PC-3 (cell line): ENCODE measurements around the gene KIF1C. TPM values are rescaled to one million over a fixed set of nuclear protein-coding genes. Genes with fewer than 3 reads are reported as not detected.

Experiments used
- ATAC-seq: fragments of 200-7000 bp; cut with Tn5 transposase; 2 replicates; pipeline ENCODE4 v1.9.1; 2020; ENCODE audit warnings: mild to moderate bottlenecking, moderate library complexity
- BruUV-seq: library from RNA; stranded (reverse); fragments of 400-500 nt; replicated peaks from 2 replicates; lab custom pipeline; 2021; lab: Mats Ljungman, UMichigan
- CTCF ChIA-PET: fragments of 300-600 bp; sonication (Branson Sonifier 250); formaldehyde crosslinking; loops from one replicate; lab custom pipeline; 2022; ENCODE audit warnings: antibody characterized with exemption; lab: Charles Lee
- POLR2A ChIA-PET: fragments of 300-600 bp; sonication (Branson Sonifier 250); formaldehyde crosslinking; loops from one replicate; lab custom pipeline; 2022; ENCODE audit warnings: antibody characterized with exemption; ENCODE audit not compliant: unreplicated experiment; lab: Charles Lee
- DNase-seq: peaks from one replicate; pipeline ENCODE4 v3.0.0-alpha.2; 2015
- H2AFZ ChIP-seq: fragments of 300-600 bp; sonication (generic); 2 replicates; pipeline ENCODE4 v1.6.0; 2016; ENCODE audit warnings: antibody characterized with exemption, low read length
- H3F3A ChIP-seq: fragments of 300-600 bp; sonication (generic); one replicate; pipeline ENCODE4 v1.6.0; 2017; ENCODE audit warnings: antibody characterized with exemption, low read length, control low read depth, mild to moderate bottlenecking; ENCODE audit not compliant: unreplicated experiment
- H3K27ac ChIP-seq: fragments of 300-600 bp; sonication (generic); 2 replicates; pipeline ENCODE4 v1.5.1; 2016; ENCODE audit warnings: mild to moderate bottlenecking, low read length
- H3K27me3 ChIP-seq: fragments of 300-600 bp; sonication (generic); 2 replicates; pipeline ENCODE4 v1.6.1; 2016; ENCODE audit warnings: low read length, mixed read lengths
- H3K36me3 ChIP-seq: fragments of 300-600 bp; sonication (generic); 2 replicates; pipeline ENCODE4 v1.6.1; 2016; ENCODE audit warnings: low read depth, mixed run types, low read length, mixed read lengths
- H3K4me1 ChIP-seq: fragments of 300-600 bp; sonication (generic); 2 replicates; pipeline ENCODE4 v1.5.1; 2016; ENCODE audit warnings: low read length; ENCODE audit not compliant: insufficient read depth
- H3K4me2 ChIP-seq: fragments of 300-600 bp; sonication (generic); 2 replicates; pipeline ENCODE4 v1.6.0; 2016; ENCODE audit warnings: low read length
- H3K4me3 ChIP-seq: fragments of 300-600 bp; sonication (generic); 2 replicates; pipeline ENCODE4 v1.5.1; 2016; ENCODE audit warnings: mild to moderate bottlenecking, low read length, mixed read lengths
- H3K79me2 ChIP-seq: fragments of 300-600 bp; sonication (generic); 2 replicates; pipeline ENCODE4 v1.6.1; 2017; ENCODE audit warnings: low read length, mixed read lengths
- H3K9ac ChIP-seq: fragments of 300-600 bp; sonication (generic); 2 replicates; pipeline ENCODE4 v1.6.0; 2016; ENCODE audit warnings: mild to moderate bottlenecking, low read length
- H3K9me2 ChIP-seq: fragments of 300-600 bp; sonication (generic); replicated peaks from 2 replicates; pipeline ENCODE4 v1.6.1; 2016; ENCODE audit warnings: mixed run types, low read length, mixed read lengths
- H3K9me3 ChIP-seq: fragments of 300-600 bp; sonication (generic); 2 replicates; pipeline ENCODE4 v1.6.1; 2016; ENCODE audit warnings: low read length, mixed read lengths
- H4K20me1 ChIP-seq: fragments of 300-600 bp; sonication (generic); 2 replicates; pipeline ENCODE4 v1.6.1; 2016; ENCODE audit warnings: low read length, mixed read lengths
- CTCF ChIP-seq: fragments of 300-600 bp; sonication (generic); conservative IDR thresholded peaks from 2 replicates; pipeline ENCODE4 v1.5.1; 2017; ENCODE audit warnings: antibody characterized with exemption, low read depth, mild to moderate bottlenecking, low read length
- EZH2 ChIP-seq: fragments of 300-600 bp; sonication (generic); IDR thresholded peaks from one replicate; pipeline ENCODE4 v1.6.1; 2017; ENCODE audit warnings: antibody characterized with exemption, mild to moderate bottlenecking, low read length; ENCODE audit not compliant: unreplicated experiment
- EZH2phosphoT487 ChIP-seq: fragments of 300-600 bp; sonication (generic); IDR thresholded peaks from 2 replicates; pipeline ENCODE4 v1.6.1; 2018; ENCODE audit warnings: mild to moderate bottlenecking, antibody characterized with exemption, low read length, borderline replicate concordance
- intact Hi-C: fragments of 100-400 bp; cut with micrococcal nuclease; formaldehyde crosslinking; loops from 2 replicates; pipeline ENCODE4 v1.9.0; 2023
- total RNA-seq: library from RNA; depleted of rRNA; stranded (reverse); fragments of >200 nt; gene quantifications from 2 replicates; pipeline ENCODE4 v1.2.3, GENCODE V29; 2014

The KIF1C gene
- total RNA-seq, 1 experiment from 2014 or later, result 60.9 TPM

- H3K27me3 ChIP-seq, result no peaks in the 10 kb centered on the region
- BruUV-seq, result no TSS peak
- no peak overlapping the region for H2AFZ ChIP-seq
- H3K9me3 ChIP-seq, result no peaks in the 10 kb centered on the region
- H3F3A ChIP-seq, result no peaks in the 10 kb centered on the region
- no peak overlapping the region for H3K4me2 ChIP-seq
- intact Hi-C loops, result no loop called here
- H4K20me1 ChIP-seq, result no peaks in the 10 kb centered on the region
- DNase-seq, result no peak
- ChIA-PET CTCF (no interaction called here), POLR2A (no interaction called here)
- no peak for ATAC-seq
- no peaks in the 10 kb centered on the region for H3K4me1 ChIP-seq
- H3K9me2 ChIP-seq, result no peaks in the 10 kb centered on the region
- TF ChIP-seq CTCF, result no peak
- TF ChIP-seq EZH2, result no peak
- no peak for TF ChIP-seq EZH2phosphoT487
- H3K9ac ChIP-seq, result no peak overlapping the region
- no peak overlapping the region for H3K27ac ChIP-seq
- no peaks in the 10 kb centered on the region for H3K79me2 ChIP-seq
- no peaks in the 10 kb centered on the region for H3K36me3 ChIP-seq
- no peak overlapping the region for H3K4me3 ChIP-seq
Observed at GRCh38 chr17:5042157-5043022, 44.6 kb downstream of the KIF1C start.

- H3K36me3 ChIP-seq, result no peaks in the 10 kb centered on the region
- CTCF ChIA-PET, result no interaction called here
- no TSS peak for BruUV-seq
- H3K79me2 ChIP-seq, result no peaks in the 10 kb centered on the region
- POLR2A ChIA-PET, result no interaction called here
- ATAC-seq (no peak), DNase-seq (no peak)
- H3K27ac ChIP-seq, result no peak overlapping the region
- H3K4me3 ChIP-seq, result no peak overlapping the region
- H3K9ac ChIP-seq, result no peak overlapping the region
- H3K4me2 ChIP-seq, result no peak overlapping the region
- H3K9me3 ChIP-seq, result no peaks in the 10 kb centered on the region
- no peaks in the 10 kb centered on the region for H3K27me3 ChIP-seq
- no peaks in the 10 kb centered on the region for H3K9me2 ChIP-seq
- H2AFZ ChIP-seq, result no peak overlapping the region
- TF ChIP-seq EZH2phosphoT487 (no peak), EZH2 (no peak), CTCF (no peak)
- H3F3A ChIP-seq, result no peaks in the 10 kb centered on the region
- H3K4me1 ChIP-seq, result no peaks in the 10 kb centered on the region
- intact Hi-C loops, result no loop called here
- H4K20me1 ChIP-seq, result no peaks in the 10 kb centered on the region
Observed at GRCh38 chr17:5043524-5043923, 45.8 kb downstream of the KIF1C start.

DNA sequence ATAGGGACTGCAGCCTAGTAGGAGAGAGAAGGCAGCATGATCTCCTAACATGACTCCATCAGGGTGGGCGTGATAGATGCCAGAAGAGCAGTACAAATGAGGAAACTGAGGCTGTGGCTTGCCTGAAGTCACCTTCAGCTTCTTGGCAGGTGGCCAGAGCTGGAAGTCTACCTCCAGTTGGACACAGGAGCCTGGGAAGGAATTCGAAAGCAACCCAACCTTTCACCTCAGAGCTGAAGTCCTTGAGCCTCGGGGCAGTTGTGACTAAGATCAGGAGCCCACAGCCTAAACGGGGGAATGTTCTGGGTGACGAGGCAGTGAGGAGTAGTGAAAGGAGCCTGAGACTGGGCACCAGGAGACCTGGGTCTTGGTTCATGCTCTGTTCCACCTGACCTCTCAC lies 46.9 kb downstream of the KIF1C start:
- Histone ChIP-seq H3K4me3 (no peak overlapping the region), H3K27ac (no peak overlapping the region), H3F3A (no peaks in the 10 kb centered on the region), H3K9me2 (no peaks in the 10 kb centered on the region), H2AFZ (no peak overlapping the region), H4K20me1 (no peaks in the 10 kb centered on the region), H3K4me1 (no peaks in the 10 kb centered on the region), H3K36me3 (no peaks in the 10 kb centered on the region), H3K9ac (no peak overlapping the region), H3K9me3 (no peaks in the 10 kb centered on the region), H3K79me2 (no peaks in the 10 kb centered on the region), H3K27me3 (no peaks in the 10 kb centered on the region), H3K4me2 (no peak overlapping the region)
- DNase-seq (peak; percentile 9), ATAC-seq (no peak)
- ChIA-PET POLR2A (no interaction called here), CTCF (no interaction called here)
- no peak for TF ChIP-seq EZH2phosphoT487
- no peak for TF ChIP-seq EZH2
- TF ChIP-seq CTCF, result no peak
- intact Hi-C loops, result no loop called here
- no TSS peak for BruUV-seq
